H1 (cell line): ENCODE measurements around the gene ELL. TPM values are rescaled to one million over a fixed set of nuclear protein-coding genes. Genes with fewer than 3 reads are reported as not detected.

Experiments used
- CTCF ChIA-PET: fragments of 300-600 bp; sonication (Branson Sonifier 250); formaldehyde crosslinking; loops from one replicate; lab custom pipeline; 2021; ENCODE audit not compliant: partially characterized antibody; lab: Charles Lee
- POLR2A ChIA-PET: fragments of 300-600 bp; sonication (Branson Sonifier 250); formaldehyde crosslinking; loops from one replicate; lab custom pipeline; 2021; ENCODE audit warnings: inconsistent platforms; ENCODE audit not compliant: partially characterized antibody; lab: Charles Lee
- DNase-seq, 2 experiments: peaks; one replicate each; pipeline versions ENCODE4 v3.0.0 to v3.0.0-alpha.2; 2010 to 2022; ENCODE audit warnings: low spot score in 2 of 2, low read depth in 1 of 2, mixed read lengths in 1 of 2
- FAIRE-seq: peaks from 2 replicates; lab custom pipeline; 2011; peaks lifted over from hg19 to GRCh38; lab: Jason Lieb, UNC
- H2AFZ ChIP-seq: 2 replicates; pipeline ENCODE4 v1.8.1; 2012; ENCODE audit warnings: low read length, inconsistent platforms
- H2AK5ac ChIP-seq: 2 replicates; pipeline ENCODE4 v1.6.1; 2013; ENCODE audit warnings: low read depth, low read length
- H2BK120ac ChIP-seq: replicated peaks from 2 replicates; pipeline ENCODE3; 2013; ENCODE audit warnings: low read depth, low read length, inconsistent platforms
- H2BK12ac ChIP-seq: 2 replicates; pipeline ENCODE4 v1.6.1; 2013; ENCODE audit warnings: low read depth, low read length
- H2BK15ac ChIP-seq: 2 replicates; pipeline ENCODE4 v1.6.1; 2013; ENCODE audit warnings: low read length
- H2BK20ac ChIP-seq: 2 replicates; pipeline ENCODE4 v1.6.1; 2013; ENCODE audit warnings: low read length
- H2BK5ac ChIP-seq: 2 replicates; pipeline ENCODE4 v1.6.1; 2013; ENCODE audit warnings: low read depth, low read length
- H3K14ac ChIP-seq: 2 replicates; pipeline ENCODE4 v1.6.1; 2013; ENCODE audit warnings: inconsistent platforms; ENCODE audit not compliant: insufficient read length
- H3K18ac ChIP-seq: 2 replicates; pipeline ENCODE4 v1.6.1; 2013; ENCODE audit warnings: low read length; ENCODE audit errors: extremely low read depth
- H3K23ac ChIP-seq: 2 replicates; pipeline ENCODE4 v1.6.1; 2013; ENCODE audit warnings: inconsistent platforms; ENCODE audit not compliant: insufficient read length
- H3K23me2 ChIP-seq: 2 replicates; pipeline ENCODE4 v1.6.1; 2013; ENCODE audit warnings: low read depth, low read length
- H3K27ac ChIP-seq: 2 replicates; pipeline ENCODE4 v1.6.1; 2011; ENCODE audit warnings: low read depth, low read length, inconsistent platforms
- H3K27me3 ChIP-seq, 4 experiments: replicated peaks in 1 of 4; 1 replicate in 1 of 4; 2 replicates in 3 of 4; pipeline versions ENCODE4 v1.6.1 to v1.8.1; 2011 to 2013; ENCODE audit warnings: low read length in 3 of 4, mild to moderate bottlenecking in 3 of 4, inconsistent platforms in 2 of 4, mixed read lengths in 2 of 4, moderate library complexity in 1 of 4; ENCODE audit not compliant: control insufficient read depth in 3 of 4, insufficient read depth in 3 of 4; ENCODE audit errors: extremely low read depth in 1 of 4
- H3K36me3 ChIP-seq, 4 experiments: 2 replicates each; pipeline versions ENCODE4 v1.6.1 to v1.8.1; 2011 to 2013; ENCODE audit warnings: mild to moderate bottlenecking in 4 of 4, low read length in 3 of 4, moderate library complexity in 2 of 4, control low read depth in 1 of 4, inconsistent platforms in 1 of 4; ENCODE audit not compliant: insufficient read depth in 4 of 4, control insufficient read depth in 2 of 4
- H3K4ac ChIP-seq: replicated peaks from 2 replicates; pipeline ENCODE3; 2013; ENCODE audit warnings: low read length, low read depth, mixed read lengths, inconsistent platforms; ENCODE audit not compliant: insufficient read length
- H3K4me1 ChIP-seq, 4 experiments: replicated peaks in 1 of 4; 1 replicate in 1 of 4; 2 replicates in 3 of 4; pipeline versions ENCODE4 v1.6.1 to v1.8.1; 2011 to 2013; ENCODE audit warnings: low read length in 3 of 4, inconsistent platforms in 2 of 4, mixed read lengths in 1 of 4; ENCODE audit not compliant: insufficient read depth in 4 of 4, control insufficient read depth in 3 of 4
- H3K4me2 ChIP-seq, 2 experiments: 2 replicates each; pipeline versions ENCODE4 v1.6.1 to v1.8.1; 2011 to 2013; ENCODE audit warnings: low read depth in 2 of 2, low read length in 2 of 2, control low read depth in 1 of 2, inconsistent platforms in 1 of 2, mild to moderate bottlenecking in 1 of 2; ENCODE audit not compliant: insufficient read depth in 1 of 2
- H3K4me3 ChIP-seq, 4 experiments: fragments of 200-600, 300-600 bp in 1 of 4; sonication (generic), shearing (Covaris generic), sonication (Bioruptor Twin) in 1 of 4; 2 replicates each; pipeline versions ENCODE4 v1.5.1 to v1.8.1; 2011 to 2016; ENCODE audit warnings: low read length in 4 of 4, low read depth in 3 of 4, control low read depth in 2 of 4, inconsistent platforms in 2 of 4, mild to moderate bottlenecking in 2 of 4, mixed read lengths in 1 of 4, moderate library complexity in 1 of 4; ENCODE audit not compliant: insufficient read depth in 2 of 4; ENCODE audit errors: extremely low read depth in 1 of 4
- H3K56ac ChIP-seq: replicated peaks from 2 replicates; pipeline ENCODE3; 2013; ENCODE audit warnings: low read depth, mild to moderate bottlenecking, mixed read lengths, low read length, inconsistent platforms; ENCODE audit not compliant: insufficient read length
- H3K79me1 ChIP-seq: 2 replicates; pipeline ENCODE4 v1.6.1; 2013; ENCODE audit warnings: low read depth, low read length, control low read depth
- H3K79me2 ChIP-seq, 2 experiments: 2 replicates each; pipeline versions ENCODE4 v1.6.1 to v1.8.1; 2012 to 2013; ENCODE audit warnings: low read length in 2 of 2, mild to moderate bottlenecking in 2 of 2, inconsistent platforms in 1 of 2; ENCODE audit not compliant: insufficient read depth in 2 of 2, control insufficient read depth in 1 of 2
- H3K9ac ChIP-seq, 4 experiments: replicated peaks in 1 of 4; 1 replicate in 1 of 4; 2 replicates in 3 of 4; pipeline versions ENCODE4 v1.6.1 to v1.8.1; 2011 to 2013; ENCODE audit warnings: low read depth in 3 of 4, low read length in 3 of 4, control low read depth in 2 of 4, mild to moderate bottlenecking in 2 of 4, moderate library complexity in 2 of 4, inconsistent platforms in 1 of 4; ENCODE audit errors: extremely low read depth in 1 of 4
- H3K9me3 ChIP-seq, 2 experiments: 2 replicates each; pipeline versions ENCODE4 v1.6.1 to v1.8.1; 2012 to 2013; ENCODE audit warnings: mild to moderate bottlenecking in 2 of 2, moderate library complexity in 2 of 2, control low read depth in 1 of 2, inconsistent platforms in 1 of 2, low read depth in 1 of 2, low read length in 1 of 2, mixed read lengths in 1 of 2; ENCODE audit not compliant: insufficient read depth in 2 of 2
- H4K20me1 ChIP-seq, 2 experiments: replicated peaks in 1 of 2; 2 replicates each; pipeline versions ENCODE3 to v1.8.1; 2011 to 2013; ENCODE audit warnings: inconsistent platforms in 2 of 2, low read length in 2 of 2, mild to moderate bottlenecking in 1 of 2; ENCODE audit not compliant: insufficient read depth in 2 of 2, control insufficient read depth in 1 of 2
- H4K5ac ChIP-seq: 2 replicates; pipeline ENCODE4 v1.6.1; 2013; ENCODE audit warnings: low read length, low read depth, mixed read lengths, inconsistent platforms; ENCODE audit not compliant: insufficient read length
- H4K8ac ChIP-seq: 2 replicates; pipeline ENCODE4 v1.8.0; 2013; ENCODE audit warnings: mild to moderate bottlenecking, moderate library complexity, low read length, inconsistent platforms; ENCODE audit not compliant: insufficient read depth; ENCODE audit errors: extremely low read depth
- H4K91ac ChIP-seq: replicated peaks from 2 replicates; pipeline ENCODE3; 2013; ENCODE audit warnings: low read length, mixed read lengths, inconsistent platforms; ENCODE audit not compliant: insufficient read length
- BACH1 ChIP-seq: IDR thresholded peaks from 2 replicates; pipeline ENCODE4 v1.6.1; 2012; ENCODE audit warnings: low read length, improper control_type of control experiment
- CEBPB ChIP-seq: IDR thresholded peaks from 2 replicates; pipeline ENCODE4 v1.6.1; 2012; ENCODE audit warnings: low read depth, low read length
- CTBP2 ChIP-seq: IDR thresholded peaks from 2 replicates; pipeline ENCODE4 v1.7.0; 2011; ENCODE audit warnings: borderline replicate concordance, mild to moderate bottlenecking, moderate library complexity, mixed read lengths, low read length; ENCODE audit not compliant: insufficient read depth, insufficient read length
- EZH2 ChIP-seq: fragments of 200-600 bp; sonication (generic); IDR thresholded peaks from 2 replicates; pipeline ENCODE4 v1.7.1; 2012; ENCODE audit warnings: low read depth, mild to moderate bottlenecking, moderate library complexity, low read length, inconsistent platforms; ENCODE audit not compliant: severe bottlenecking
- HDAC6 ChIP-seq: IDR thresholded peaks from one replicate; pipeline ENCODE4 v1.7.1; 2012; ENCODE audit warnings: low read depth, mild to moderate bottlenecking, inconsistent platforms, low read length, moderate library complexity
- JUND ChIP-seq: IDR thresholded peaks from 2 replicates; pipeline ENCODE4 v1.6.1; 2011; ENCODE audit warnings: mild to moderate bottlenecking, improper control_type of control experiment, low read length
- KDM1A ChIP-seq: fragments of 200-600, 300-600 bp; sonication (generic); IDR thresholded peaks from 2 replicates; pipeline ENCODE4 v1.7.1; 2016; ENCODE audit warnings: mild to moderate bottlenecking, low read length, borderline replicate concordance
- RFX5 ChIP-seq: IDR thresholded peaks from 2 replicates; pipeline ENCODE4 v1.6.1; 2011; ENCODE audit warnings: low read depth, low read length, improper control_type of control experiment, borderline replicate concordance
- SIRT6 ChIP-seq: IDR thresholded peaks from one replicate; pipeline ENCODE4 v1.7.1; 2012; ENCODE audit warnings: low read length, inconsistent platforms
- SIX5 ChIP-seq: IDR thresholded peaks from 2 replicates; pipeline ENCODE4 v1.6.1; 2011; ENCODE audit warnings: mild to moderate bottlenecking, low read depth, low read length
- SUZ12 ChIP-seq: fragments of 200-600 bp; sonication (generic); IDR thresholded peaks from 2 replicates; pipeline ENCODE4 v1.6.1; 2012; ENCODE audit warnings: mild to moderate bottlenecking, inconsistent platforms, low read length, moderate library complexity, mixed read lengths
- TEAD4 ChIP-seq: IDR thresholded peaks from 2 replicates; pipeline ENCODE4 v1.6.1; 2012; ENCODE audit warnings: low read depth, low read length, inconsistent platforms, mixed read lengths
- WGBS, 2 experiments: shearing (Covaris generic) in 1 of 2; methylation state at CpG; one replicate each; pipeline versions ENCODE4 v1.1.6 to v1.1.7; 2013 to 2015; ENCODE audit warnings: low lambda C conversion rate in 2 of 2, mixed read lengths in 2 of 2, inconsistent platforms in 1 of 2, low coverage in 1 of 2, missing lambda C conversion rate in 1 of 2; ENCODE audit not compliant: insufficient replicate concordance in 2 of 2, insufficient coverage in 1 of 2, insufficient read length in 1 of 2; ENCODE audit errors: extremely low coverage in 1 of 2, missing lambda C conversion rate in 1 of 2; 5-methylcytosine and 5-hydroxymethylcytosine counted together
- polyA plus RNA-seq, 7 experiments: library from polyadenylated mRNA; depleted of rRNA in 3 of 7; stranded (reverse) in 5 of 7; unstranded in 2 of 7; fragments of >200 nt in 5 of 7; fragments of 200-250 nt in 2 of 7; gene quantifications; 1 replicate in 5 of 7; 2 replicates in 1 of 7; 4 replicates in 1 of 7; pipeline versions ENCODE4 v1.2.1 to v1.2.3, GENCODE V29; 2011 to 2013; ENCODE audit warnings: missing spikeins in 2 of 7, mixed read lengths in 2 of 7
- total RNA-seq: library from RNA; stranded (reverse); fragmentation: NEBNext Ultra II Directional; extraction: Animal tissue kit (Norgen Biotek cat#: 25700); gene quantifications from 2 replicates; pipeline ENCODE4 v1.2.1, GENCODE V29; 2021

The ELL gene
- total and polyA plus RNA-seq, 2 of the 8 experiments (the other 6 are each of a cell fraction or from before 2014, with no cell fraction given), result 5.2 to 10.5 TPM

GRCh38 chr19:18418483-18419194 lies 103.2 kb downstream of the ELL start:
- 31% methylated on average over 39 of the region's 39 CpGs; no CpG with 5 or more reads in 1 of the 2 experiments for WGBS, 2 experiments
- Histone ChIP-seq H3K27ac (no peak overlapping the region), H3K4me2 (peak overlapping the region; percentile 72 to 88), H4K5ac (no peak overlapping the region), H4K20me1 (peaks cover 4 to 7% of the 10 kb centered on the region in 2 experiments), H3K9me3 (no peaks in the 10 kb centered on the region), H4K8ac (peak overlapping the region; percentile 45; the same call in 1 of the 2 replicates), H3K14ac (no peak overlapping the region), H3K4ac (peak overlapping the region; percentile 59), H3K36me3 (no peaks in the 10 kb centered on the region), H3K23me2 (peaks cover 19% of the 10 kb centered on the region; the same call in 1 of the 2 replicates), H3K79me2 (peaks cover 0 to 4% of the 10 kb centered on the region in 2 experiments; a peak in 1 of 4 replicates), H3K4me3 (peak overlapping the region; percentile 15 to 61 (median 38); a peak in 7 of 8 replicates), H3K79me1 (no peaks in the 10 kb centered on the region), H3K23ac (no peak overlapping the region), H2BK5ac (peak overlapping the region; percentile 75; the same call in 1 of the 2 replicates), H2AFZ (no peak overlapping the region), H3K9ac (no peak overlapping the region), H3K27me3 (peaks cover 5 to 29% (median 23%) of the 10 kb centered on the region in 4 experiments), H2AK5ac (peak overlapping the region; percentile 89; the same call in 1 of the 2 replicates), H2BK15ac (peak overlapping the region; percentile 99), H2BK120ac (peak overlapping the region; percentile 69), H4K91ac (peak overlapping the region; percentile 99), H3K4me1 (peaks cover 0 to 33% (median 23%) of the 10 kb centered on the region in 4 experiments; a peak in 6 of 7 replicates), H2BK20ac (peak overlapping the region; percentile 66; the same call in 1 of the 2 replicates), H3K18ac (peak overlapping the region; percentile 71), H2BK12ac (peak overlapping the region; percentile 99; the same call in 1 of the 2 replicates), H3K56ac (no peak overlapping the region)
- CTCF ChIA-PET, result interaction anchor here (1.1 to 11.0 kb wide), 18 partner anchors 9 to 521 kb away, joined by 3 to 177 read pairs (median 4); partner anchors contain the start of gene GDF15
- no peak for DNase-seq
- POLR2A ChIA-PET, result interaction anchor here (0.8 to 6.8 kb wide), 14 partner anchors 10 to 138 kb away, joined by 3 to 72 read pairs (median 4); partner anchors contain the start of genes JUND and PGPEP1
- no peak for FAIRE-seq
- no peak for TF ChIP-seq SIX5
- no peak for TF ChIP-seq CEBPB
- TF ChIP-seq SIRT6, result no peak
- peak; percentile 56 for TF ChIP-seq EZH2
- peak; percentile 62; the same call in 1 of the 2 replicates for TF ChIP-seq SUZ12
- no peak for TF ChIP-seq CTBP2
- TF ChIP-seq BACH1, result peak; percentile 29; the same call in 1 of the 2 replicates
- TF ChIP-seq KDM1A, result no peak; the same call in 1 of the 2 replicates
- no peak for TF ChIP-seq RFX5
- TF ChIP-seq HDAC6, result no peak
- no peak for TF ChIP-seq JUND
- no peak for TF ChIP-seq TEAD4
